Activated CD8-positive, alpha-beta memory T cell treated with anti-CD3 and anti-CD28 coated beads for 48 hours (primary cell): ENCODE measurements around the gene SLC1A6.
"Not testable (repeated sequence)": the region's sequence is repeated elsewhere in the genome, so short reads cannot be mapped to it uniquely, and the experiment has no call there.

Experiments
- DNase-seq, 3 experiments: peaks; one replicate each; pipeline ENCODE4 v3.0.0-alpha.2; 2020; ENCODE audit warnings: low read depth in 2 of 3, low spot score in 2 of 3

Gene SLC1A6

DNA sequence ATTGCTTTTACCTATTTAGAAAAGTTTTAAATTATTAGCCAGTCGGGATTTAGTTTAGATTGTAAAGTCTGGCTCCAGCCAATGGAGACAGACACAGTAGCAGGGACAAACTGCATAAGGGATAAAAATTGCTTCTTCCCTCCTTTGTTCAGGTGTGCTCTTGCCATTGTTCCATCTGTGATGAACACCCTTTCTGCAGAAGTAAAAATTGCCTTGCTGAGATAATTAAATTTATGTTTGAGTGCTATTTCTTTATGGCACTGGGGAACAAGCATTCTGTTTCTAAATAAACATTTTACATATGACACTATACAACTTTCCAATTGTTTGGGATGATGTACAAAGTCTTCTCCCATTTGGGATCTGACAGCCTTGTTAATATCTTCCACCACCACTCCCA is 20.4 kb downstream of the SLC1A6 start:
- no peak for DNase-seq

DNA sequence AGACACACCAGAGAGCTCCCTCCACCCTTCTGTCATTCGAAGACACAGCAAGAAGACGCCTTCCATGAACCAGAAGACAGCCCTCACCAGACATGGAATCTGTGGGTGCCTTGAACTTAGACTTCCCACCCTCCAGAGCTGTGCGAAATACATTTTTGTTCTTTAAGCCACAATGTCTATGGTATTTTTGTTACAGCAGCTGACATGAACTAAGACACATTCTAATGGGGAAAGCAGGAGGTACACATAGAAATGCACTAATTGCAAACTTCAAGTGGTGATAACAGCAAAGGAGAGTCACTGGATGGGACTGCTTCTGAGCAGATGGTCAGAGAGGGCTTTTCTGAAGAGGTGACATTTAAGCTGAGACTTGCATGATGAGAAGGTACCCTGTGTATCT is 22.2 kb downstream of the SLC1A6 start:
- DNase-seq = no peak

DNA sequence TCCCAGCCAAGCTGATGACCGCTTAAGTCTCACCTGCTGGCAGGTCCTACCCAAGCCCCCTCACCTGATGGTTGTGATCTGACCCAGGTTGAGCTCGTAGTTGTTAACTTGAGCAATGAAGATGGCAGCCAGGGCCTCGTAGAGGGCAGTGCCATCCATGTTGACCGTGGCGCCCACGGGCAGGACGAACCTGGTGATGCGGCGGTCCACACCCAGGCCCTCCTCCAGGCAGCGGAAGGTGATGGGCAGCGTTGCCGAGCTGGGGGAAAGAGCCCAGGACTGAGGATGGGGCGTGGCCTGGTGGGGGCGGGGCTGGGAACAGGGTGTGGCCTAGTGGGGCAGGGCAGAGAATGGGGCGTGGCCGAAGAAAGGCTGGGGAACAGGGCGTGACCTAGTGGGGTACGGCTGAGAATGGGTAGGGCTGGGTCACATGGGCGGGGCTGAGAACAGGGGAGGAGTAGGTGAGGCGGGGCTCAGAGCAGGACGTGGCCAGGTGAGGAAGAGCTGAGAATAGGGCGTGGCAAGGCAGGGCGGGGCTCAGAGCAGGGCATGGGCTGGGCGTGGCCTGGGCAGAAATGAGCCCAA is 25.5 kb downstream of the SLC1A6 start:
- no peak for DNase-seq

DNA sequence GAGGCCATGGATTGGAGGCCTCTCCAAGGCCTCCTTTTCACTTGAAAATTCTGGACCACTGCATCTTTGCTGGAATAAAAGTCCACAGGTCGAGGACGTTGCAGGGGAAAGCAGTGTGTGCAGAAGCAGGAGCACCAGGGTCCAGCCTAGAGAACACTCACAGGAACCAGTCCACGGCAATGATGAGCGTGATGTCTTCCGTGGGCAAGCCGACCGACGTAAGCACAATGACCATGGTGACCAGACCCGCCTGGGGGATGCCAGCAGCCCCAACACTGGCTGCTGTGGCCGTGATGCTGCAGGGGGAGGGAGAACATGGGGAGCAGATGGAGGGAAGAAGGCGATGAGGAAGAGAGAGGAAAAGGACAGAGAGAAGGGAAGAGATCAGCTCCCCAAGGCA is 26.9 kb downstream of the SLC1A6 start:
- DNase-seq = no peak

DNA sequence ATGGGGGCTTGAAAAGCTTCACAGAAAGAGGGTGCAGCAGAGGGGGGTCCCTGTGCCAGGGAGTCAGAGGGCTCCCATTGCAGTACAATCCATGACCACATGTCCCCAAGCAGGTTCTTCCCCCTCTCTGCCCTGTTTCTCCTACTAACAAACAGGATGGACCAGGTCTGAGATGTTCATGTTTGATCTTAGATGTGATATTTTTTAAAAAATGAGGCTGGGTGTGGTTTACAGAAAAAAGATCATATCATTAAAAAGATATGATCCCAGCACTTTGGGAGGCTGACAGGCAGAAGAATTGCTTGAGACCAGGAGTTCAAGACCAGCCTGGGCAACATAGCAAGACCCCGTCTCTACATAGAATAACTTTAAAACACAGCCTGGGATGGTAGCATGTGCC is 29.2 kb downstream of the SLC1A6 start:
- DNase-seq = no peak

DNA sequence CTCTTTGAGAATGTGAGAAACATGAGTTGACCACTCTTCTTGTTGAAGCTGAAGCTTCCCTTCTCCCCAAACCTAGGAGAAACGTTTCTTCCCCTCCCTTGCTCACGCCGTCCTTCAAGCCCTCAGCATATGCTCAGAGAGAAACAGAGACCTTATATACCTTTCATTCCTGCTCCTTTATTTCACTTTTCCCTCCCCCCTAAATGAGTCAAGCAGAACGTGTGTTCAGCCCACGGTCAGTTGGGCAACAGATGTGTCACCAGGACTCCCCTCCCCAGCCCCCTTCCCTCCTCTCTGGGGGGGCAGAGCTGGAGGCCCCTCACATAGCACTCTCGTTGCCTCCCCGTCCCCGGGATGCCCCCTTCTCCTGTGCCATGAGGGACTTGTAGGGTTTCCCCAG is 29.8 kb downstream of the SLC1A6 start:
- DNase-seq = no peak

DNA sequence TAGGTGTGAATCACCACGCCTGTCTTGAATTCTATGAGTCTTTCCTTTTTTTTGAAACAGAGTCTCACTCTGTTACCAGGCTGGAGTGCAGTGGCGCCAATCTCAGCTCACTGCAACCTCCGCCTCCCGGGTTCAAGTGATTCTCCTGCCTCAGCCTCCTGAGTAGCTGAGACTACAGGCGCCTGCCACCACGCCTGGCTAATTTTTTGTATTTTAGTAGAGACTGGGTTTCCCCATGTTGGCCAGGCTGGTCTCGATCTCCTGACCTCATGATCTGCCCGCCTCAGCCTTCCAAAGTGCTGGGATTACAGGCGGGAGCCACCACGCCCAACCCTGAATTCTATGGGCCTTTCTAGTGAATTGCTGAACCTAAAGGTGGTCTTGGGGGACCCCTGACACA is 30.3 kb downstream of the SLC1A6 start:
- not testable (repeated sequence) for DNase-seq

DNA sequence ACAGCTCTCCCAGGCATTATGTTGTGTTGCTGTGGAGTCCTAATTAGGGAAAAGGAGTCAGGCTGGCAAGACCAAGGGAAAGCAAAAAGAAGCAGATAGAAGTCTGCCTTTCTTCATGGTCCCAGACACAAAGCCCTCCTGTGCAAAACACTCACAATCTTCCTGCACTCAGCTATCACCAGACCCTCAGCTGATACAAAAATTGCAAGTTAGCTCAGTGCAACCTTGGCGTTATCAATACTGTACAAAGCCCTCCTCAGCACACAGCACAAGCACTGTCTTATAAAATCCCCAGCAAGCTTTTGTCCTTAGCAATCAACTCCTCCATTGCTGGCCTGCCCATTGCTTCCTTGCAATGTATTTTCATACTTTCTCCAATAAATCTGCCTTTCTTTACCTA is 35.2 kb downstream of the SLC1A6 start:
- DNase-seq = no peak

DNA sequence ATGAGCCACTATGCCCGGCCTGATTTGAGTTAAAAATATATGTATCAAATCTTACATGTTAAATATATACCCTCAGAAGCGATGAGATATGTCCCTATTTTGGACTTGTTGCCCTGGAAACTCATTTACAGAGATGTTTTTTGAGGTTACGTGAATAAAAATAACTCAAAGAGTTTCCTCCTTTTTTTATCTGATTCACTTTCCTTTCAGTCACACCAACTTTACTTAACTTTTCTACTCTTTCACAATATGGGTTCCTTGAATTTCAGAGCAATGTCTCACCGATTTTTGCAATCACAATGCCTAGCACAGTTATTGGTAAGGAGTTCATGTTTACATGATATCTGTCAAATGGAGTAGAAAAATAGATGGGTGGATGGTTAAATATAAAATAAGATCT is 36.1 kb downstream of the SLC1A6 start:
- no peak for DNase-seq

DNA sequence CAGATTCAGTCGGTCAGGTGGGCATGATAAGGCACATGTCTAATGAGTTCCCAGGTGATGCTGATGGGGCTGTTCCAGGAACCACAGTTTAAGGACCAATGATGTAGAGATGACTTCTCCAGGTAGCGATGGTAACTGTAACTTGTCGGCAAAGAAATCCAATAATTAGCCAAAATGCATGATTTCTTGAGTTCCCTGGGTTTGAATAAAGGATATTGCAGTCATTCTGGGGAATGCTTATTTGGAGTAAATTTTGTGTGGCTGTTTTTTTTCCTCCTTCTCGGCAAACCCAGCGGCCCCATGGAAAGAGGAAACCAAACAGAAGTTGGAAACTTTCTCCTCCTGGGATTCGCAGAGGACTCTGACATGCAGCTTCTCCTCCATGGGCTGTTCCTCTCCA is 38.5 kb downstream of the SLC1A6 start, which contains the start of gene OR7C2:
TSS of gene OR7C2 (plus strand) at position 301 of the 400 bp plus-strand sequence. CDS start at position 301, 0 bp downstream.
- no peak for DNase-seq

DNA sequence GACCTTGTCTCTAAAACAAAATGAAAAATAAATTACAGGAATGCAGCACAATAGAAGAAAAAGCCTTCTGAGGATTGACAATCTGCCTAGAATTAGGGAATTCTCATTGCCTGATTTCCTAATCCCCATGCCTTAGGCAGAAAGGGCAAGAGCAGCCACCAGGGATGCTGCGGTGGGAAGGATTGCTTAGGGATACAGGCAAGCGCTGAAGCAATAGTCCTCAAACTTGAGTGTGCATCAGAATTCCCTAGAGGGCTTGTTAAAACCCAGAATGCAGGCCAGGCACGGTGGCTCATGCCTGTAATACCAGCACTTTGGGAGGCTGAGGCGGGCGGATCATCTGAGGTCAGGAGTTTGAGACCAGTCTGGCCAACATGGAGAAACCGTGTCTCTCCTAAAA is 39.4 kb downstream of the SLC1A6 start:
- no peak for DNase-seq

DNA sequence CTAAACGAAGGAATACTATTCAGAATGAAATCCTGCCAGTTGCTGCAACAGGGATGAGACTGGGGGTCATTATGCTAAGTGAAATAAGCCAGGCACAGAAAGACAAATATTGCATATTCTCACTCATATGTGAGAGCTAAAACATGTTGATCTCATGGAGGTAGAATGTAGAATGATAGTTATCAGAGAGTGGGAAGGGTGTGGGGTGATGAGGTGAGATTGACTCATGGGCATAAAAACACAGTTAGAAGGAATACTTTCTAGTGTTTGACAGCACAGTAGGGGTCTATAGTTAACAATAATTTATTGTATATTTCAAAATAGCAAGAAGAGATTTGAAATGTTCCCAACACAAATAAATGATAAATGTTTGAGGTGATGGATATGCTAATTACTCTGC is 46.2 kb downstream of the SLC1A6 start:
- DNase-seq = no peak

DNA sequence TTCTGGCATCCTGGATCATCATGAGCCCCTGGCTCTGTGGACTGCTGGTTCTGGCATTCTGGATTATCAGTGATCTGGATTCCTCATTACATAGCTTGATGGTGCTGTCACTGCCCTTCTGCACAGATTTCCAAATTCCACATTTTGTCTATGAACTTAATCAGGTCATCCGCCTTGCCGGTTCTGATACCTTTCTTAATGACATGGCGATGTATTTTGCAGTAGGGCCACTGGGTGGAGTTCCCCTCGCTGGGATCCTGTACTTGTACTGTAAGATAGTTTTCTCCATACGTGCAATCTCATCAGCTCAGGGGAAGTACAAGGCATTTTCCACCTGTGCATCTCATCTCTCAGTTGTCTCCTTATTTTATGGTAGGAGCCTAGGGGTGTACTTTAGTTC is 62.8 kb downstream of the SLC1A6 start:
- no peak for DNase-seq

DNA sequence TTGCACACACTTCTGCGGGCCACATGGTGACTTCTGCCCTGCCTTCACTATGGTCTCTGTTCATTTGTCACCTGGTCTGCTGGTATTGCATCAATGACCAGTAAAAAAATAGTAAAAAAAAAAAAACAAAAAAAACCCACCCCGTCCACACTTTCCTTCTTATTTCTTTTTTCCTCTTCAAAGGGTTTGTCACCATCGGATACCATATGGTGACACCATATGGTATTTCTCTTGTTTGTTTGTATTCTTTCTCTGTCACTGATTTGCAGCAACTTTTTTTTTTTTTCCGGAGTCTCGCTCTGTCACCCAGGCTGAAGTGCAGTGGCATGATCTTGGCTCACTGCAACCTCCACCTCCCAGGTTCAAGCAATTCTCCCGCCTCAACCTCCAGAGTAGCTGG is 64.5 kb downstream of the SLC1A6 start:
- DNase-seq = no peak

DNA sequence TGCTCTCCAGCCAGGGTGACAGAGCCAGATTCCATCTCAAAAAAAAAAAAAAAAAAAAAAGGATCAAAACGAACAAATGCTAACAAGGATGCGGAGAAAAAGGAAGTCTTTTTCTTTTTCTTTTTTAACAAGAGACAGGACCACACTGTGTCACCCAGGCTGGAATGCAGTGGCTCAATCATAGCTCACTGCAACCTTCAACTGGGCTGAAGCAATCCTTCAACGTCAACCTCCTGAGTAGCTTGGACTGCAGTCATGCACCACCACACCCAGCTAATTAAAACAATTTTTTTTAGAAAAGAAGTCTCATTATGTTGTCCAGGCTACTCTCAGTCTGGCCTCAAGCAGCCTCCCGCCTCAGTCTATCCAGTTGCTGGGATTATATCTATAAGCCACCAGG is 73.0 kb downstream of the SLC1A6 start:
- DNase-seq = no peak

DNA sequence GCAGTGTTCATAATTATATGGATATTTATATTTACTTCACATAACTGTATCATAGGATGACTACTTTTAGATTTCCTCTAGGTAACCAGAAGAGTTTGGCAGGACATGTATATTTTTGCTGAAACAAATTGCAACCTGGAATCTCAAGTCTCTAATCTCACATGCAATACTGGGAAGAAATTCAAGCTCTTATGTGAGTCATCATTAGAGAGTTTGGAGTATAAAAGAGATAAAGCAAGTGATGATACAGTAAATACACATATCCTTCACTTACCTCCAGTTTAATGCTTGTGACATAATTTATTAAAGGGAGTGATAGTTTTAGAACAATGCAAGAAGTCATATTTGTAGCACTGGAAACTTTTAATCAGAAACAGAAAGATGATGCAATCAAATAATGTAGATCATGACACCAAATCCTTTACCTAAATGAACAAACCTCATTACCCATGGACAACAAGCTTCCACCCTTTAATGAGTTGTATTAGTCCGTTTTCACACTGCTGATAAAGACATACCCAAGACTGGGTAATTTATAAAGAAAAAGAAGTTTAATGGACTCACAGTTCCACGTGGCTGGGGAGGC is 77.9 kb downstream of the SLC1A6 start:
- no peak for DNase-seq
